ENCODE results near the gene TAF7. TPM values are rescaled to one million over a fixed set of nuclear protein-coding genes. Genes with fewer than 3 reads are reported as not detected.
"Not testable (repeated sequence)": the region's sequence is repeated elsewhere in the genome, so short reads cannot be mapped to it uniquely, and the experiment has no call there.

Gene TAF7
- total RNA-seq, 1 experiment from 2014 or later: 85.9 TPM

DNA sequence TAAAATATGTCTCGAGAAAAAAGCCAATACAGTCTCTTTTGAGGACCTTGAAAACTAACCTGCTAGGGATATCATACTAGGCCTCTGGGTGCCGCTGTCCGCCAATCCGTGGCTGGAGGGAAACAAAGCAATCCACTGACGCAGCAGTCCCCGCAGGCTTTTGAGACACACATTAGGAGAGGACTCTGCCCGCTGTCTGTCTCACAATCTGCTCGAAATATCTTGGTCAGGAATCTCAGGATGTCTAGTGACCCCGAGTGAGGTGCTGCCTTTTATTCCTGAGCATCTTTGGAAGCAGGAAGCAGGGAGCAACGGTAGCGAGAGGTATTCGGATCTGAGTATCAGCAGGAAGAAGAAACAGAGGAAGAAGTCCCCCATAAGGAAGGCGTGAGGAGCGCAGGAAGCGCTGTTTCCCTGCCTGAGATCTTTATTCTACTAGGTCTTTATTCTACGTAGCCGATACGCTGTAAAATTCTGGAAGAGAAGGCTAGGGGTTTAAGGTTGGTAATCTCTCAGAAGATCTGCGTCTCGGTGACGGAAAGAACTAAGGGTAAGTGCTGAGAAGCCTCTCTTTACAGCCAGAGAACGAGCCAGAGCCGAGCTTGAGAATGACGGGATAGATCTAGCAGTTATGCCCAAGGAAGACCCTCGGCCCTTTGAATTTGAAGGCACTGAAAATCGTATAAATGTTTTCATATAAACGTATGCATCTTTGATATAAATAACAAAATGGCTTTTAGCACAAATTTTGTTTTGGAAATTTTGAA, 5.7 kb upstream of the TAF7 start:
- H4K20me1 ChIP-seq (ENCODE audit: insufficient read depth, low read depth, low read length): no peaks in the 10 kb centered on the region
- no peaks in the 10 kb centered on the region for H3K36me3 ChIP-seq (ENCODE audit: insufficient read depth, low read length)
- H3K4me3 ChIP-seq (ENCODE audit: low read length): no peak overlapping the region
- peaks cover 13% of the 10 kb centered on the region for H3K4me1 ChIP-seq (ENCODE audit: low read length)
- no peak overlapping the region for H3K27ac ChIP-seq (ENCODE audit: low read length)
- no peak overlapping the region for H3K9ac ChIP-seq (ENCODE audit: low read length)
- no peaks in the 10 kb centered on the region for H3K27me3 ChIP-seq (ENCODE audit: low read length)
- peaks cover 10% of the 10 kb centered on the region; the same call in 1 of the 2 replicates for H3K9me3 ChIP-seq (ENCODE audit: low read length)
- H3K4me2 ChIP-seq (ENCODE audit: low read depth, low read length, poor library complexity, severe bottlenecking): no peak overlapping the region
- H2AFZ ChIP-seq (ENCODE audit: low read length): no peak overlapping the region
- H3K79me2 ChIP-seq (ENCODE audit: low read length): peaks cover 2% of the 10 kb centered on the region; the same call in 1 of the 2 replicates
- H3K9me2 ChIP-seq (replicated peaks; ENCODE audit: insufficient read depth, low read length): no peaks in the 10 kb centered on the region
- DNase-seq: no peak

- Histone ChIP-seq H3K27ac (ENCODE audit: low read length) (no peak overlapping the region), H3K27me3 (ENCODE audit: low read length) (no peaks in the 10 kb centered on the region), H3K4me3 (ENCODE audit: low read length) (no peak overlapping the region), H3K9me2 (replicated peaks; ENCODE audit: insufficient read depth, low read length) (no peaks in the 10 kb centered on the region), H3K9ac (ENCODE audit: low read length) (no peak overlapping the region), H2AFZ (ENCODE audit: low read length) (no peak overlapping the region), H3K79me2 (ENCODE audit: low read length) (peaks cover 34% of the 10 kb centered on the region), H3K36me3 (ENCODE audit: insufficient read depth, low read length) (peaks cover 25% of the 10 kb centered on the region), H4K20me1 (ENCODE audit: insufficient read depth, low read depth, low read length) (no peaks in the 10 kb centered on the region), H3K4me2 (ENCODE audit: low read depth, low read length, poor library complexity, severe bottlenecking) (no peak overlapping the region), H3K4me1 (ENCODE audit: low read length) (peaks cover 13% of the 10 kb centered on the region), H3K9me3 (ENCODE audit: low read length) (peaks cover 32% of the 10 kb centered on the region)
- no peak for DNase-seq
Observed at GRCh38 chr5:141322261-141322660, 1.7 kb upstream of the TAF7 start.

GRCh38 chr5:141319699-141320098, 885 bp downstream of the TAF7 start:
- Histone ChIP-seq H3K27ac (ENCODE audit: low read length) (no peak overlapping the region), H3K9ac (ENCODE audit: low read length) (no peak overlapping the region), H3K9me2 (replicated peaks; ENCODE audit: insufficient read depth, low read length) (no peaks in the 10 kb centered on the region), H3K79me2 (ENCODE audit: low read length) (peaks cover 53% of the 10 kb centered on the region), H3K9me3 (ENCODE audit: low read length) (peaks cover 49% of the 10 kb centered on the region), H3K4me3 (ENCODE audit: low read length) (peak overlapping the region; percentile 90), H4K20me1 (ENCODE audit: insufficient read depth, low read depth, low read length) (no peaks in the 10 kb centered on the region), H3K36me3 (ENCODE audit: insufficient read depth, low read length) (peaks cover 44% of the 10 kb centered on the region), H2AFZ (ENCODE audit: low read length) (no peak overlapping the region), H3K4me1 (ENCODE audit: low read length) (peaks cover 13% of the 10 kb centered on the region), H3K27me3 (ENCODE audit: low read length) (no peaks in the 10 kb centered on the region), H3K4me2 (ENCODE audit: low read depth, low read length, poor library complexity, severe bottlenecking) (peak overlapping the region; percentile 71)
- no peak for DNase-seq

DNA sequence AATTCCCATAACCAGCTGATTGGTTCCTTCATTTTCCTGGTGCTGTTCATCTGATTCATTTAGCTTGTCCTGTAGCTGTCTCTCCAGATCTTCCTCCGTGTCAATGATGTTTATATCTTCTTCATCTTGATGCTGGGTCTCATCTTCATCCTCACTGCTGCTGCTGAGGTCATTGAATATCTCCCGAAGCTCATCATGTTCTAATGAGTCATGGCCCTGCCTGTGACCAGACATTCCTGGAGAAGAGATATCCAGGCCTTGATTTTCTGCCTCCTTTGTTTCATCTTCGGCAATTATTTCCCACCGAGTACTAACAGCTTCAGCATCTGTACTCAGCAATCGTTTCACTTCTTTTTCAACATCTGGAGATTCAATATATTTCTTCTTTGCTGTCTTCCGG, 1.4 kb downstream of the TAF7 start:
- Histone ChIP-seq H4K20me1 (ENCODE audit: insufficient read depth, low read depth, low read length) (no peaks in the 10 kb centered on the region), H3K9me3 (ENCODE audit: low read length) (peaks cover 50% of the 10 kb centered on the region), H2AFZ (ENCODE audit: low read length) (no peak overlapping the region), H3K27ac (ENCODE audit: low read length) (no peak overlapping the region), H3K4me2 (ENCODE audit: low read depth, low read length, poor library complexity, severe bottlenecking) (no peak overlapping the region), H3K27me3 (ENCODE audit: low read length) (no peaks in the 10 kb centered on the region), H3K36me3 (ENCODE audit: insufficient read depth, low read length) (peaks cover 45% of the 10 kb centered on the region), H3K4me1 (ENCODE audit: low read length) (peaks cover 13% of the 10 kb centered on the region), H3K9me2 (replicated peaks; ENCODE audit: insufficient read depth, low read length) (no peaks in the 10 kb centered on the region), H3K4me3 (ENCODE audit: low read length) (peak overlapping the region; percentile 90), H3K79me2 (ENCODE audit: low read length) (peaks cover 56% of the 10 kb centered on the region), H3K9ac (ENCODE audit: low read length) (no peak overlapping the region)
- DNase-seq: no peak

DNA sequence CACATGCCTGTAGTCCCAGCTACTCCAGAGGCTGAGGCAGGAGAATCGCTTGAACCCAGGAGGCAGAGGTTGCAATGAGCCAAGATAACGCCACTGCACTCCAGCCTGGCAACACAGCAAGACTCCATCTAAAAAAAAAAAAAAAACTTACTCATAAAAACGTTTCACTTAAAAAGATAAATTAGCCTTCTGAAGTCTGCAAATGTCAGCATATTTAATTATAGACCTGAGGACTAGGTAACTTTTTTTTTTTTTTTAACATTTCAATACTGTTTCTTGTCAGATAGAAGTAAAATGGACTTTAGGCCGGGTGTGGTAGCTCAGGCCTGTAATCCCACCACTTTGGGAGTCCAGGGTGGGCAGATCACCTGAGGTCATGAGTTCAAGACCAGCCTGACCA, 3.6 kb downstream of the TAF7 start:
- not testable (repeated sequence) for H3K4me3 ChIP-seq (ENCODE audit: low read length); H3K4me2 ChIP-seq (ENCODE audit: low read depth, low read length, poor library complexity, severe bottlenecking); H4K20me1 ChIP-seq (ENCODE audit: insufficient read depth, low read depth, low read length); H3K27me3 ChIP-seq (ENCODE audit: low read length); H3K9ac ChIP-seq (ENCODE audit: low read length); H3K9me2 ChIP-seq (replicated peaks; ENCODE audit: insufficient read depth, low read length); DNase-seq; H3K27ac ChIP-seq (ENCODE audit: low read length); H2AFZ ChIP-seq (ENCODE audit: low read length)
- Histone ChIP-seq H3K79me2 (ENCODE audit: low read length) (peaks cover 77% of the 10 kb centered on the region), H3K36me3 (ENCODE audit: insufficient read depth, low read length) (peaks cover 61% of the 10 kb centered on the region), H3K9me3 (ENCODE audit: low read length) (peaks cover 54% of the 10 kb centered on the region), H3K4me1 (ENCODE audit: low read length) (peaks cover 13% of the 10 kb centered on the region)

DNA sequence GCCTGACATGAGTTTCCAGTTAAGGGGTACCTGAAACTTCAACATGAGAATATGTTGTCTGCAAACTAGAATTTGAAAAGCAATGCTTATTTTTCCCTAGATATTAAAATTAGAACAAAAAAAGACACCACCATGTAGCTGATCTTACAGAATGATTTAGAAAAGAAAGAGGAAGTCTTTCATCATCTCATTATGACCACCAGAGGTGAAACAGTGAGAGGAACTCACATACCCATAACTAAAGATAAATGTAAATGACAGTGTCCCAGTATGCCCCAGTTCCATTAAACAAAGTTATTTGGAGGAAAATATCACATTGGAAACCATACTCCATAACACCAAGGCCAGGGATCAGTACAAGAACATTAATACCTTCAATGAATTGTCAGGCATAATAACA, 6.9 kb downstream of the TAF7 start:
- no peaks in the 10 kb centered on the region for H3K27me3 ChIP-seq (ENCODE audit: low read length)
- no peak for DNase-seq
- no peaks in the 10 kb centered on the region for H3K9me2 ChIP-seq (replicated peaks; ENCODE audit: insufficient read depth, low read length)
- H3K36me3 ChIP-seq (ENCODE audit: insufficient read depth, low read length): peaks cover 46% of the 10 kb centered on the region
- H3K9me3 ChIP-seq (ENCODE audit: low read length): peaks cover 52% of the 10 kb centered on the region
- H4K20me1 ChIP-seq (ENCODE audit: insufficient read depth, low read depth, low read length): no peaks in the 10 kb centered on the region
- no peak overlapping the region for H3K27ac ChIP-seq (ENCODE audit: low read length)
- H3K79me2 ChIP-seq (ENCODE audit: low read length): peaks cover 76% of the 10 kb centered on the region
- no peak overlapping the region for H3K9ac ChIP-seq (ENCODE audit: low read length)
- no peak overlapping the region for H2AFZ ChIP-seq (ENCODE audit: low read length)
- H3K4me3 ChIP-seq (ENCODE audit: low read length): no peak overlapping the region
- H3K4me2 ChIP-seq (ENCODE audit: low read depth, low read length, poor library complexity, severe bottlenecking): no peak overlapping the region
- no peaks in the 10 kb centered on the region for H3K4me1 ChIP-seq (ENCODE audit: low read length)

- Histone ChIP-seq H3K36me3 (ENCODE audit: insufficient read depth, low read length) (no peaks in the 10 kb centered on the region), H3K79me2 (ENCODE audit: low read length) (peaks cover 64% of the 10 kb centered on the region), H4K20me1 (ENCODE audit: insufficient read depth, low read depth, low read length) (no peaks in the 10 kb centered on the region), H3K4me1 (ENCODE audit: low read length) (no peaks in the 10 kb centered on the region), H3K27me3 (ENCODE audit: low read length) (no peaks in the 10 kb centered on the region), H3K4me2 (ENCODE audit: low read depth, low read length, poor library complexity, severe bottlenecking) (no peak overlapping the region), H2AFZ (ENCODE audit: low read length) (no peak overlapping the region), H3K9me3 (ENCODE audit: low read length) (peaks cover 44% of the 10 kb centered on the region), H3K9ac (ENCODE audit: low read length) (no peak overlapping the region), H3K4me3 (ENCODE audit: low read length) (no peak overlapping the region), H3K9me2 (replicated peaks; ENCODE audit: insufficient read depth, low read length) (no peaks in the 10 kb centered on the region), H3K27ac (ENCODE audit: low read length) (no peak overlapping the region)
- DNase-seq: no peak
Observed at GRCh38 chr5:141306630-141307029, 14.0 kb downstream of the TAF7 start.

DNA sequence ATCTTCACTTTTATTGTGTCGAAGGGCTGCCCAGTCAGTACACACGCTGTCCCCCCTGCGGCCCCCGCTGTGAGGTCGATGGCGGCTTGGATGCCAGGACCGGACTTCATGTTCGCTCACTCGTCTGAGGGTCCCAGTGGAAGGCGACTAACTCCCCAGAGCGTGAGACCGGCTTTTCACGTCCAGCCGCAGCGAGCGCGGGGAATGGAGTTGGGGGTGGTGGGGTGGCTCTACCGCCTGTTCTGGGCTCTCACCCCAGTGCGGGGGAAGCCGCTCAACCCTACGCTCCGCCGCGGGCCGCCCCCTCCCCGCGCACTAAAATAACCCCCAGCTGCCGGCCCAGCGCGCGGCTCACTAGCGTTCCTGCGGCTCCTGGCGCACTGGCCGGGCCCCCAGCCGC, 16.8 kb downstream of the TAF7 start, which contains the start of gene SLC25A2:
TSS of gene SLC25A2 (minus strand) at position 294 of the 400 bp plus-strand sequence. CDS start at position 110, 184 bp downstream.
- Histone ChIP-seq H3K36me3 (ENCODE audit: insufficient read depth, low read length) (no peaks in the 10 kb centered on the region), H3K27ac (ENCODE audit: low read length) (no peak within 1 kb of the TSS), H3K4me2 (ENCODE audit: low read depth, low read length, poor library complexity, severe bottlenecking) (no peak within 1 kb of the TSS), H3K4me1 (ENCODE audit: low read length) (no peaks in the 10 kb centered on the region), H3K79me2 (ENCODE audit: low read length) (peaks cover 66% of the 10 kb centered on the region), H3K9ac (ENCODE audit: low read length) (no peak within 1 kb of the TSS), H3K9me3 (ENCODE audit: low read length) (peaks cover 41% of the 10 kb centered on the region), H2AFZ (ENCODE audit: low read length) (no peak within 1 kb of the TSS), H3K27me3 (ENCODE audit: low read length) (no peaks in the 10 kb centered on the region), H3K4me3 (ENCODE audit: low read length) (no peak within 1 kb of the TSS), H4K20me1 (ENCODE audit: insufficient read depth, low read depth, low read length) (no peaks in the 10 kb centered on the region), H3K9me2 (replicated peaks; ENCODE audit: insufficient read depth, low read length) (no peaks in the 10 kb centered on the region)
- no peak for DNase-seq

Data from Karpas-422 (cell line).